Spleen (tissue), 11 donors: ENCODE results near the gene PRTG. TPM values are rescaled to one million over a fixed set of nuclear protein-coding genes. Genes with fewer than 3 reads are reported as not detected.
"Not testable (repeated sequence)": the region's sequence is repeated elsewhere in the genome, so short reads cannot be mapped to it uniquely, and the experiment has no call there.

Experiments
- DNase-seq: peaks from one replicate; pipeline ENCODE4 v3.0.0-alpha.2; 2020
- H3K27ac ChIP-seq, 8 donors: fragments of 200-600 bp; sonication (generic) in 7 of 8; 1 replicate in 4 of 8; 2 replicates in 4 of 8; pipeline versions ENCODE4 v1.5.0 to v1.8.0; 2016 to 2021; ENCODE audit warnings: inconsistent platforms in 4 of 8, mild to moderate bottlenecking in 4 of 8, moderate library complexity in 1 of 8
- H3K27me3 ChIP-seq, 7 donors: fragments of 200-600 bp; sonication (generic) in 6 of 7; replicated peaks in 1 of 7; 1 replicate in 4 of 7; 2 replicates in 3 of 7; pipeline versions ENCODE4 v1.5.0 to v1.8.0; 2016 to 2021; ENCODE audit warnings: inconsistent platforms in 3 of 7, mild to moderate bottlenecking in 1 of 7
- H3K36me3 ChIP-seq, 6 donors: fragments of 200-600 bp; sonication (generic) in 5 of 6; 1 replicate in 4 of 6; 2 replicates in 2 of 6; pipeline versions ENCODE4 v1.5.0 to v1.8.0; 2016 to 2021; ENCODE audit warnings: inconsistent platforms in 2 of 6
- H3K4me1 ChIP-seq, 6 donors: fragments of 200-600 bp; sonication (generic) in 5 of 6; 1 replicate in 3 of 6; 2 replicates in 3 of 6; pipeline versions ENCODE4 v1.5.0 to v1.8.0; 2016 to 2021; ENCODE audit warnings: inconsistent platforms in 3 of 6
- H3K4me3 ChIP-seq, 8 donors: fragments of 200-600 bp; sonication (generic) in 7 of 8; 1 replicate in 4 of 8; 2 replicates in 4 of 8; pipeline versions ENCODE4 v1.5.0 to v1.8.0; 2016 to 2021; ENCODE audit warnings: inconsistent platforms in 4 of 8, mild to moderate bottlenecking in 4 of 8, moderate library complexity in 2 of 8
- H3K9me3 ChIP-seq, 8 donors: fragments of 200-600 bp; sonication (generic) in 7 of 8; 1 replicate in 4 of 8; 2 replicates in 4 of 8; pipeline versions ENCODE4 v1.5.0 to v1.8.0; 2016 to 2021; ENCODE audit warnings: inconsistent platforms in 4 of 8
- CTCF ChIP-seq, 11 experiments: fragments of 200-600 bp in 7 of 11; fragments of 450-650 bp in 4 of 11; sonication (generic) in 4 of 11; IDR thresholded peaks in 8 of 11; conservative IDR thresholded peaks in 3 of 11; 1 replicate in 7 of 11; 2 replicates in 4 of 11; pipeline versions ENCODE4 v1.4.0 to v1.8.0; 2016 to 2021; ENCODE audit warnings: antibody characterized with exemption in 11 of 11, inconsistent platforms in 4 of 11, mild to moderate bottlenecking in 1 of 11
- POLR2A ChIP-seq, 3 donors: fragments of 450-650 bp; IDR thresholded peaks; one replicate each; pipeline ENCODE4 v1.5.1; 2017; ENCODE audit warnings: antibody characterized with exemption in 3 of 3, mild to moderate bottlenecking in 1 of 3
- POLR2AphosphoS5 ChIP-seq, 3 donors: sonication (generic); formaldehyde crosslinking; IDR thresholded peaks; one replicate each; pipeline ENCODE4 v1.5.1; 2017; ENCODE audit warnings: antibody characterized with exemption in 3 of 3
- WGBS, 5 donors: extraction: QIAGEN DNeasy Blood & Tissue Kit in 3 of 5; methylation state at CpG; one replicate each; pipeline versions ENCODE4 v1.1.5 to v1.1.7; 2013 to 2018; 5-methylcytosine and 5-hydroxymethylcytosine counted together
- intact Hi-C: fragments of 100-400 bp; cut with DNase I; formaldehyde crosslinking; loops from one replicate; pipeline ENCODE4 v1.15.0; 2023; ENCODE audit warnings: low total_unique reads
- polyA plus RNA-seq, 3 donors: library from polyadenylated mRNA; stranded (reverse); fragments of 200-250 nt; gene quantifications; one replicate each; pipeline ENCODE4 v1.2.1, GENCODE V29; 2013
- total RNA-seq, 7 donors: library from RNA; depleted of rRNA in 3 of 7; stranded (reverse); fragments of >200 nt in 3 of 7; fragmentation: NEBNext Ultra II Directional in 4 of 7; extraction: Animal tissue kit (Norgen Biotek cat#: 25700) in 4 of 7; gene quantifications; one replicate each; pipeline versions ENCODE4 v1.1.0 to v1.2.1, GENCODE V29; 2016 to 2021
- donor health status: healthy with polysubstance abuse.
- donor health status: DM: no; HTN: no; CAD: no; lungs with moderate emphysema.
- donor health status: DM: no; HTN: no; CAD: no.
- donor health status: Bipolar disorder and iron deficiency.
- donor health status: healthy.
- donor health status: DM: no; HTN: no; CAD: no.
- donor health status: DM: yes; HTN: yes; CAD: no.

PRTG gene
- total and polyA plus RNA-seq, 10 donors: 0.02 to 1.4 (median 0.49) TPM

GRCh38 chr15:55599439-55599838, 143.5 kb downstream of the PRTG start:
- H3K36me3 ChIP-seq: no peaks in the 10 kb centered on the region
- DNase-seq: no peak
- intact Hi-C loops: no loop called here
- no peak overlapping the region for H3K4me3 ChIP-seq
- H3K27me3 ChIP-seq: peaks cover 0 to 8% (median 0%) of the 10 kb centered on the region in 7 donors
- H3K9me3 ChIP-seq: no peaks in the 10 kb centered on the region
- H3K4me1 ChIP-seq: no peaks in the 10 kb centered on the region
- WGBS, 5 donors: 84 to 96% (median 89%) methylated on average over 3 of the region's 3 CpGs
- TF ChIP-seq POLR2A (IDR thresholded peaks at IDR 0.05) (no peak), CTCF (IDR thresholded peaks at IDR 0.05 in 8 of 11, conservative IDR thresholded peaks at IDR 0.05 in 3 of 11) (no peak), POLR2AphosphoS5 (IDR thresholded peaks at IDR 0.05) (no peak)
- H3K27ac ChIP-seq: no peak overlapping the region

GRCh38 chr15:55593019-55593418, 149.9 kb downstream of the PRTG start:
- intact Hi-C loops, H3K27ac ChIP-seq, DNase-seq, H3K4me3 ChIP-seq, H3K36me3 ChIP-seq, H3K9me3 ChIP-seq, H3K4me1 ChIP-seq: not testable (repeated sequence)
- 95 to 100% (median 97%) methylated on average over 1 of the region's 1 CpG for WGBS, 5 donors
- H3K27me3 ChIP-seq: peaks cover 0 to 34% (median 11%) of the 10 kb centered on the region in 7 donors

GRCh38 chr15:55590788-55591187, 152.2 kb downstream of the PRTG start:
- WGBS, 5 donors: 52 to 70% (median 63%) methylated on average over 3 of the region's 3 CpGs

GRCh38 chr15:55589287-55589686, 153.7 kb downstream of the PRTG start:
- no peaks in the 10 kb centered on the region for H3K9me3 ChIP-seq
- WGBS, 5 donors: 77 to 92% (median 87%) methylated on average over 10 of the region's 10 CpGs
- TF ChIP-seq CTCF (IDR thresholded peaks at IDR 0.05 in 8 of 11, conservative IDR thresholded peaks at IDR 0.05 in 3 of 11): no peak
- no peak for TF ChIP-seq POLR2AphosphoS5 (IDR thresholded peaks at IDR 0.05)
- TF ChIP-seq POLR2A (IDR thresholded peaks at IDR 0.05): no peak
- no peak overlapping the region for H3K27ac ChIP-seq
- H3K27me3 ChIP-seq: peaks cover 0 to 71% (median 42%) of the 10 kb centered on the region in 7 donors
- intact Hi-C loops: no loop called here
- H3K4me1 ChIP-seq: peaks cover 0 to 13% (median 6%) of the 10 kb centered on the region in 6 donors
- no peak for DNase-seq
- H3K36me3 ChIP-seq: no peaks in the 10 kb centered on the region
- H3K4me3 ChIP-seq: no peak overlapping the region

More at GRCh38 chr15:55590788-55591187, 152.2 kb downstream of the PRTG start:
- Histone ChIP-seq H3K4me3 (no peak overlapping the region), H3K27me3 (peaks cover 0 to 56% (median 29%) of the 10 kb centered on the region in 7 donors), H3K9me3 (no peaks in the 10 kb centered on the region), H3K36me3 (no peaks in the 10 kb centered on the region), H3K27ac (no peak overlapping the region), H3K4me1 (peaks cover 0 to 13% (median 6%) of the 10 kb centered on the region in 6 donors)
- no peak for DNase-seq
- no peak for TF ChIP-seq POLR2AphosphoS5 (IDR thresholded peaks at IDR 0.05)
- TF ChIP-seq CTCF (IDR thresholded peaks at IDR 0.05 in 8 of 11, conservative IDR thresholded peaks at IDR 0.05 in 3 of 11): no peak
- TF ChIP-seq POLR2A (IDR thresholded peaks at IDR 0.05): no peak
- intact Hi-C loops: no loop called here

- Histone ChIP-seq H3K9me3 (no peaks in the 10 kb centered on the region), H3K36me3 (no peaks in the 10 kb centered on the region), H3K4me3 (peak overlapping the region in 6 of 8 donors; percentile 25 to 72 (median 46)), H3K4me1 (peaks cover 0 to 13% (median 6%) of the 10 kb centered on the region in 6 donors), H3K27ac (no peak overlapping the region), H3K27me3 (peaks cover 0 to 76% (median 42%) of the 10 kb centered on the region in 7 donors)
- no peak for DNase-seq
- TF ChIP-seq POLR2AphosphoS5 (IDR thresholded peaks at IDR 0.05) (no peak), CTCF (IDR thresholded peaks at IDR 0.05 in 8 of 11, conservative IDR thresholded peaks at IDR 0.05 in 3 of 11) (no peak), POLR2A (IDR thresholded peaks at IDR 0.05) (no peak)
- 9 to 16% (median 14%) methylated on average over 18 to 19 of the region's 19 CpGs for WGBS, 5 donors
- intact Hi-C loops: no loop called here
Observed at GRCh38 chr15:55588815-55589115, 154.2 kb downstream of the PRTG start.
